A549 (cell line): ENCODE results near the gene KCNIP3. TPM values are rescaled to one million over a fixed set of nuclear protein-coding genes. Genes with fewer than 3 reads are reported as not detected.

Experiments
- ATAC-seq, 2 experiments: fragments of 200-7000 bp in 1 of 2; fragments of >200 bp in 1 of 2; cut with Nextera tagmentation in 1 of 2; cut with Tn5 transposase in 1 of 2; 3 replicates each; pipeline versions ENCODE4 v1.8.0 to v1.9.1; 2018 to 2020; ENCODE audit warnings: mild to moderate bottlenecking in 1 of 2, moderate library complexity in 1 of 2
- CTCF ChIA-PET: fragments of 300-600 bp; sonication (Branson Sonifier 250); formaldehyde crosslinking; extraction: SDS; loops from one replicate; lab custom pipeline; 2021; ENCODE audit warnings: antibody characterized with exemption, inconsistent platforms; lab: Yijun Ruan, JAX
- POLR2A ChIA-PET: fragments of 350-600 bp; formaldehyde crosslinking; extraction: SDS; loops from one replicate; lab custom pipeline; 2021; ENCODE audit warnings: antibody characterized with exemption, inconsistent platforms; lab: Yijun Ruan, JAX
- DNase-seq, 2 experiments: peaks; one replicate each; pipeline versions ENCODE4 v3.0.0 to v3.0.0-alpha.2; 2011 to 2016; ENCODE audit warnings: low read depth in 1 of 2, low spot score in 1 of 2
- FAIRE-seq: peaks from 2 replicates; lab custom pipeline; 2011; peaks lifted over from hg19 to GRCh38; lab: Jason Lieb, UNC
- H3K27ac ChIP-seq, 2 experiments: fragments of >200 bp; sonication (Bioruptor Twin); formaldehyde crosslinking; 3 replicates each; pipeline ENCODE4 v1.5.1; 2016 to 2017
- H3K4me1 ChIP-seq: fragments of >200 bp; sonication (Bioruptor Twin); formaldehyde crosslinking; 3 replicates; pipeline ENCODE4 v1.6.1; 2016
- H3K4me2 ChIP-seq: fragments of >200 bp; sonication (Bioruptor Twin); formaldehyde crosslinking; 3 replicates; pipeline ENCODE4 v1.6.1; 2016
- H3K4me3 ChIP-seq: fragments of >200 bp; sonication (Bioruptor Twin); formaldehyde crosslinking; 3 replicates; pipeline ENCODE4 v1.5.1; 2016
- H3K9me3 ChIP-seq: fragments of >200 bp; sonication (Bioruptor Twin); formaldehyde crosslinking; 3 replicates; pipeline ENCODE4 v1.6.1; 2016
- CBX8 ChIP-seq: fragments of 200-600 bp; sonication (generic); IDR thresholded peaks from 2 replicates; pipeline ENCODE4 v1.6.1; 2016
- CHD4 ChIP-seq: fragments of 200-600 bp; sonication (generic); IDR thresholded peaks from 2 replicates; pipeline ENCODE4 v1.6.1; 2016; ENCODE audit warnings: antibody characterized with exemption, mild to moderate bottlenecking, borderline replicate concordance
- CTCF ChIP-seq: fragments of >200 bp; sonication (Bioruptor Twin); formaldehyde crosslinking; IDR thresholded peaks from 3 replicates; pipeline ENCODE4 v1.5.1; 2016
- E2F6 ChIP-seq: IDR thresholded peaks from 2 replicates; pipeline ENCODE4 v1.6.1; 2012; ENCODE audit warnings: low read depth, borderline replicate concordance
- EHMT2 ChIP-seq: fragments of 200-600 bp; sonication (generic); IDR thresholded peaks from 2 replicates; pipeline ENCODE4 v1.6.1; 2016; ENCODE audit warnings: antibody characterized with exemption, low read depth, mild to moderate bottlenecking, moderate library complexity
- ELK1 ChIP-seq: fragments of 150-350 bp; IDR thresholded peaks from 2 replicates; pipeline ENCODE4 v1.6.1; 2014; ENCODE audit warnings: low read depth, mild to moderate bottlenecking, low read length
- EP300 ChIP-seq, 2 experiments: fragments of >200 bp; sonication (Bioruptor Twin); formaldehyde crosslinking; IDR thresholded peaks; 2 replicates in 1 of 2; 3 replicates in 1 of 2; pipeline ENCODE4 v1.6.1; 2016 to 2017
- GATA3 ChIP-seq: IDR thresholded peaks from 2 replicates; pipeline ENCODE4 v1.6.1; 2012; ENCODE audit warnings: borderline replicate concordance
- HDAC2 ChIP-seq: fragments of 200-600 bp; sonication (generic); IDR thresholded peaks from 2 replicates; pipeline ENCODE4 v1.6.1; 2016
- HEYL ChIP-seq: fragments of 250-450 bp; sonication (Bioruptor Pico); IDR thresholded peaks from 2 replicates; pipeline ENCODE4 v1.8.0; 2021; ENCODE audit warnings: mild to moderate bottlenecking, moderate library complexity
- HMGXB4 ChIP-seq: fragments of 250-450 bp; sonication (Bioruptor Pico); IDR thresholded peaks from 2 replicates; pipeline ENCODE4 v1.5.0; 2021; ENCODE audit warnings: mild to moderate bottlenecking, moderate library complexity, borderline replicate concordance
- HOXA7 ChIP-seq: fragments of 250-450 bp; sonication (Bioruptor Pico); IDR thresholded peaks from 2 replicates; pipeline ENCODE4 v1.5.0; 2020; ENCODE audit warnings: mild to moderate bottlenecking, moderate library complexity
- HOXB5 ChIP-seq: fragments of 250-450 bp; sonication (Bioruptor Pico); IDR thresholded peaks from 2 replicates; pipeline ENCODE4 v1.5.0; 2020; ENCODE audit warnings: mild to moderate bottlenecking, moderate library complexity
- JUN ChIP-seq, 2 experiments: fragments of >200 bp; sonication (Bioruptor Twin); formaldehyde crosslinking; IDR thresholded peaks; 2 replicates in 1 of 2; 3 replicates in 1 of 2; pipeline ENCODE4 v1.6.1; 2016 to 2017
- JUNB ChIP-seq: fragments of >200 bp; sonication (Bioruptor Twin); formaldehyde crosslinking; IDR thresholded peaks from 2 replicates; pipeline ENCODE4 v1.6.1; 2016
- MAFK ChIP-seq: fragments of 450-650 bp; IDR thresholded peaks from 2 replicates; pipeline ENCODE4 v1.6.1; 2014; ENCODE audit not compliant: partially characterized antibody
- NPAS2 ChIP-seq: fragments of 250-450 bp; sonication (Bioruptor Pico); IDR thresholded peaks from 2 replicates; pipeline ENCODE4 v1.8.0; 2022; ENCODE audit warnings: mild to moderate bottlenecking, moderate library complexity, borderline replicate concordance
- NR3C1 ChIP-seq: fragments of >200 bp; sonication (Bioruptor Twin); formaldehyde crosslinking; IDR thresholded peaks from 3 replicates; pipeline ENCODE4 v1.6.1; 2017
- PHF8 ChIP-seq: fragments of 200-600 bp; sonication (generic); IDR thresholded peaks from 2 replicates; pipeline ENCODE4 v1.6.1; 2016; ENCODE audit warnings: low read depth, mild to moderate bottlenecking, antibody characterized with exemption, moderate library complexity, borderline replicate concordance
- POLR2A ChIP-seq: IDR thresholded peaks from 2 replicates; pipeline ENCODE4 v1.6.1; 2012; ENCODE audit warnings: mild to moderate bottlenecking, low read length
- RFX5 ChIP-seq: fragments of 450-650 bp; IDR thresholded peaks from 2 replicates; pipeline ENCODE4 v1.7.1; 2014; ENCODE audit warnings: antibody characterized with exemption, mild to moderate bottlenecking, moderate library complexity
- ZC3H11A ChIP-seq: fragments of 450-650 bp; IDR thresholded peaks from 2 replicates; pipeline ENCODE4 v1.6.1; 2014; ENCODE audit warnings: antibody characterized with exemption, mild to moderate bottlenecking
- ZFP36 ChIP-seq: fragments of 450-650 bp; IDR thresholded peaks from 2 replicates; pipeline ENCODE4 v1.6.1; 2014; ENCODE audit warnings: borderline replicate concordance; ENCODE audit not compliant: partially characterized antibody
- ZSCAN20 ChIP-seq: fragments of 250-450 bp; sonication (Bioruptor Pico); IDR thresholded peaks from 2 replicates; pipeline ENCODE4 v1.8.0; 2022; ENCODE audit warnings: mild to moderate bottlenecking, moderate library complexity
- WGBS: methylation state at CpG from one replicate; pipeline ENCODE4 v1.1.6; 2017; ENCODE audit errors: missing lambda C conversion rate; 5-methylcytosine and 5-hydroxymethylcytosine counted together
- polyA plus RNA-seq, 4 experiments: library from polyadenylated mRNA; depleted of rRNA in 3 of 4; stranded (reverse); fragments of >200 nt; fragmentation: RNase III in 1 of 4; extraction: RNeasy Plus Mini Kit Qiagen cat#74134 plus additional on column Dnase treatment in 1 of 4; gene quantifications; 2 replicates in 3 of 4; 3 replicates in 1 of 4; pipeline ENCODE4 v1.2.3, GENCODE V29; 2011 to 2017

Gene KCNIP3
- polyA plus RNA-seq, 2 of the 4 experiments (the other 2 are of a cell fraction), result 0.13 to 0.84 TPM

GRCh38 chr2:95281786-95282185 is 15.4 kb upstream of the KCNIP3 start:
- no peak for DNase-seq
- no peaks in the 10 kb centered on the region for H3K4me1 ChIP-seq
- H3K27ac ChIP-seq, result no peak overlapping the region
- FAIRE-seq, result no peak
- CTCF ChIA-PET, result no interaction called here
- no peak overlapping the region for H3K4me2 ChIP-seq
- WGBS, result 51% methylated on average over 5 of the region's 8 CpGs
- TF ChIP-seq HOXA7 (CRISPR knock-in tag) (no peak), HMGXB4 (no peak), ZSCAN20 (CRISPR knock-in tag) (no peak), HDAC2 (no peak), RFX5 (no peak), PHF8 (no peak), MAFK (no peak), JUNB (no peak), EP300 (IDR thresholded peaks at IDR 0.05) (no peak), ZC3H11A (no peak)
- no peak overlapping the region for H3K4me3 ChIP-seq
- POLR2A ChIA-PET, result no interaction called here
- no peak for ATAC-seq
- H3K9me3 ChIP-seq, result peaks cover 19% of the 10 kb centered on the region

- Histone ChIP-seq H3K4me1 (no peaks in the 10 kb centered on the region), H3K9me3 (peaks cover 13% of the 10 kb centered on the region), H3K4me2 (no peak overlapping the region), H3K27ac (no peak overlapping the region)
- WGBS, result 4% methylated on average over 3 of the region's 3 CpGs
- DNase-seq (no peak), FAIRE-seq (no peak), ATAC-seq (no peak)
- CTCF ChIA-PET, result interaction anchor here (1.0 kb wide), 1 partner anchor 10 kb away, joined by 3 read pairs; no protein-coding TSS in a partner anchor
- no peak for TF ChIP-seq POLR2A
- TF ChIP-seq ZFP36, result no peak
- TF ChIP-seq NPAS2, result no peak
- TF ChIP-seq ELK1, result no peak
- no peak for TF ChIP-seq ZSCAN20 (CRISPR knock-in tag)
- no peak for TF ChIP-seq E2F6
- no peak for TF ChIP-seq CHD4
- no peak for TF ChIP-seq HEYL (CRISPR knock-in tag)
- no peak for TF ChIP-seq GATA3
- no peak for TF ChIP-seq CTCF
- no peak for TF ChIP-seq CBX8
- no peak for TF ChIP-seq NR3C1
- TF ChIP-seq EHMT2, result no peak
- TF ChIP-seq HOXB5 (CRISPR knock-in tag), result no peak
- no peak for TF ChIP-seq JUN (IDR thresholded peaks at IDR 0.05)
- TF ChIP-seq, all 56 proteins: peak for 0
- POLR2A ChIA-PET, result no interaction called here
- no peak overlapping the region for H3K4me3 ChIP-seq
These were observed 14.7 kb upstream of the KCNIP3 start for GRCh38 chr2:95282458-95282857.
